ENCODE measurements around the gene GOLGA8S.
"Not testable (repeated sequence)": the region's sequence is repeated elsewhere in the genome, so short reads cannot be mapped to it uniquely, and the experiment has no call there.

Gene GOLGA8S, protein sequence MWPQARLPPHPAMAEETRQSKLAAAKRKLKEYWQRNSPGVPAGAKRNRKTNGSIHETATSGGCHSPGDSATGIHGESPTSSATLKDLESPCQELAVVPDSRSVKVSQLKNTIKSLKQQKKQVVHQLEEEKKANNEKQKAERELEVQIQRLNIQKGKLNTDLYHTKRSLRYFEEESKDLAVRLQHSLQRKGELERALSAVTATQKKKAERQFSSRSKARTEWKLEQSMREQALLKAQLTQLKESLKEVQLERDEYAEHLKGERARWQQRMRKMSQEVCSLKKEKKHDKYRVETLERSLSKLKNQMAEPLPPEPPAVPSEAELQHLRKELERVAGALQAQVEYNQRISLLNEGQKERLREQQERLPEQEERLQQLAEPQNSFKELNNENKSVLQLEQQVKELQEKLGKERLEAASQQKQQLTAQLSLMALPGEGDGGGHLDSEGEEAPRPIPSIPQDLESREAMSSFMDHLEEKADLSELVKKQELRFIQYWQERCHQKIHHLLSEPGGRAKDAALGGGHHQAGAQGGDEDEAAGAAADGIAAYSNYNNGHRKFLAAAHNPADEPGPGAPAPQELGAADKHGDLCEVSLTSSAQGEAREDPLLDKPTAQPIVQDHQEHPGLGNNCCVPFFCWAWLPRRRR

DNA sequence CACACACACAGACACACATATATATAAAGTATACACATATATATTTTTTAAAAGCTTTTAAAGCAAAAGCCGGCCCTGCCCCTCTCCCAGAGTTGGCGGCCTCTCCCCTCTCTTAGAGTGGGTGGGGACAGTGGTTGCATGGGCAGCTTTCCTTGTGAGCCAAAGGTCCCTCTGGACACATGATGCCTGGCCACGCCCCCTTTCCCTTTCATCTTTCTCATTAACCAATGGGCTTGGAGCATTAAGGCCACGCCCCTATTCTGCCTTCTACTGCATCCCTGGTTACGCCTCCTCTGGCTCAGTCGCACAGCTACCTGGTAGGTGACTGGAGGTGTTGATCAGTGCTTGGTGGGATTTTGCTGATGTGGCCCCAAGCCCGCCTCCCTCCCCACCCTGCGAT is at the start of gene GOLGA8S:
Gene GOLGA8S, plus strand, starts transcription at position 301 of the 400 bp plus-strand sequence. Its CDS starts 62 bp downstream, at position 363.
- DNase-seq = not testable (repeated sequence)

DNA sequence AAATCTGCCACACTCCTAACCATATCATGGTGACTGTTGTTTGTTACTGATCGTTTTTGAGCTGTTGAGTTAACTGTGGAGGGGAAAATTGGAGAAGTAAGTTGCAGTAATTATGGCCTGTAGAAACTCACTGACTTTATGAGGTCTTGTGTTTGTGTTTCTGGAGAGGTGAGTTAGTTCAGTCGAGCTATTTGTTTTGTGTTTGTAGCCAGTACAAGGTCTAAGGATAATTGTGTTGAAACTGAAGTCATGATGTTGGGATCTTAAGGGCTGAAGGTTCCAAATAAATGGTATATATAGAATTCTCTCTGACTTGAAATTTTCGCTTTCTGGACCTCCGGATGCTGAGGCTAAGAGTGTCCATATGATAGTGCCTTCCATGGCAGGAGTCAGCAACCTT is 49.7 kb upstream of the GOLGA8S start:
- not testable (repeated sequence) for DNase-seq

DNA sequence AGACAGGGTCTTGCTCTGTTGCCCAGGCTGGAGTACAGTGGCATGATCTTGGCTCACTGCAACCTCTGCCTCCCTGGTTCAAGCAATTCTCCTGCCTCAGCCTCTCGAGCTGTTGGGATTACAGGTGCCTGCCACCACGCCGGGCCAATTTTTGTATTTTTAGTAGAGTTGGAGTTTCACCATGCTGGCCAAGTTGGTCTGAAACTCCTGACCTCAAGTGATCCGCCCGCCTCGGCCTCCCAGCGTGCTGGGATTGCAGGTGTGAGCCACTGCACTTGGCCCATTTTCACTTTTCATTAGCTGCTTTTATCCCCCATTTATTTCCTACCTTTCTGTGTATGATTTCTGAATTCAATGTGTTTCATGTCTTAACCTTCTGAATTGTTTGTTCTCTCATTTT is 48.6 kb upstream of the GOLGA8S start:
- not testable (repeated sequence) for DNase-seq

DNA sequence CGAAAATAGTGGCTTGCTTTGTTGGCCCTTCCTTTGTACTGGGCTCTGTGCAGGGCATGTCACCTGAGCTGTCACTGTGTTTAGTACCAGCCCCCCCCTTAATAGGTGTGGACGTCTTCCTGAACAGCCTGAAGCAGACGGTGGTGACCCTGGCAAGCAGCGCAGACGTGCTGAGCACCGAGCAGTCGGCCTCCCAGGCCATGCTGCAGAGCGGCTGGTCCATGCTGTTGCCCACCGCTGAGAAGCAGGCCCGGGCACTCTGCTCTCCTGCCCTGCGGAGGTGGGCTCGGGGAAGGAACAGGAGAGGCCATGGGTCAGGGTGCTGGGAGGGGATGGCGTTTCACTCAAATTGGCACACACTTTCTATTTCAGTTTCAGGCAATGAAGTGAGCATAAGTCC is 43.3 kb upstream of the GOLGA8S start:
- not testable (repeated sequence) for DNase-seq

DNA sequence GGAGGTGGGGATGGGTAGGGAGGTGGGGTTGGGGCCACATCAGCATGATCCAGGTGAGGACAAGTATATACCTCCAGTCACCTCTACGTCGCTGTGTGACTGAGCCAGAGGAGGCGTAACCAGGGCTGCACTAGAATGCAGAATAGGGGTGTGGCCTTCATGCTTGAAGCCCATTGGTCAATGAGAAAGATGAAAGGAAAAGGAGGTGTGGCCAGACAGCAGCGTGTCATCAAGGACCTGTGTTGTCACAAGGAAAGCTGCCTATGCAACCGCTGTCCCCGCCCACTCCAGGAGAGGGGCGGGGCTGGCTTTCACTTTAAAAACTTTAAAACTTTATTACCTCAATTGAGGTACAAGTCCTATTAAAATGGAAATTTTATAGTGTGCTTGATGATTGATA is 20.5 kb upstream of the GOLGA8S start, which contains the start of gene GOLGA6L26:
Gene GOLGA6L26, minus strand, starts transcription at position 101 of the 400 bp plus-strand sequence. Its CDS starts 61 bp downstream, at position 40.
- not testable (repeated sequence) for DNase-seq

DNA sequence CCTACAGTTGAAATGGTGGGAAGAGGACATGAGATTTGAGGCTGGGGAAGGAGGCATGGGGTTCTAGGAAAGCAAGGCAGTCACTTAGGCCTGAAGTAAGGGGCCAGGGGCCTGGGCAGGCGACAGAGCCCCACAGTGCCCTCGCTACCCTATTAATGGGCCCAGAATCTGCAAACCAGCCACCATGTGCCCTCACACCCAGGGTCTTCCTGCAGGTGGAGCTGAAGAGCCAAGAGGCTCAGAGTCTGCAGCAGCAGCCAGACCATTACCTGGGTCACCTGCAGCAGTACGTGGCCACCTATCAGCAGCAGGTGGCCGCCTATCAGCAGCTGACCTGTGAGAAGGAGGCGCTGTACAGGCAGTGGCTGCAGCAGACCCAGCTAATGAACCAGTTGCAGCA is 8.1 kb downstream of the GOLGA8S start:
- not testable (repeated sequence) for DNase-seq

DNA sequence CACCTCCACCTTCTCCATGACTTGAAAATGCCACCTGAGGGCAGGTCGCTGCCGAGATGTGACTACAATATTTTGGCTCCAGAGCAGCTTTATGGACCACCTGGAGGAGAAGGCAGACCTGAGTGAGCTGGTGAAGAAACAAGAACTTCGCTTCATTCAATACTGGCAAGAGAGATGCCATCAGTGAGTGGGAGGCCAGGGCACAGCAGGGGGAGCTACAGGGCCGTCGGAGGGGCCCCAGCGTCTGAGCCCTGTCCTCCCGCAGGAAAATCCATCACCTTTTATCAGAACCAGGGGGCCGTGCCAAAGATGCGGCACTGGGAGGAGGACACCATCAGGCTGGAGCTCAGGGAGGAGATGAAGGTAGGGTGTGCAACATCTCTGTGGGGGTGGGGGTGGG is 9.7 kb downstream of the GOLGA8S start:
- not testable (repeated sequence) for DNase-seq

DNA sequence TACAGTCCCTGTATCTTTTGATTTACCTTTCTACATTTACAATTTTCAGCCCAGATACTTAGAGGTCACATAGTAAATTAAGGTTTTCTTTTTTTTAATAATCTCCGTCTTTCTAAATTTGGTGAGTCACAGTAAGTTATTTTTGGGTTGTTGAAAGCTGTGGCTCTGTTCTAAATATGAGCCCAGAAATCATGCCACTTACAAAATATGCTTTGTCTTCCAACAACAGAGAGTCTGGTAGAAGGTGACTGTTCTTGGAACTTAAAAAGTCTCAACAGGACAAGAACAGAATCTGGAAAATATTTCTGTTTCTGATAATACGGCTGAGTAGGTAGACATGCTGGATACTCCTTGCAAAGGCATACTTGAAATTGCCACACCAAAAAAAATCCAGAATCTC is 16.0 kb downstream of the GOLGA8S start:
- no peak for DNase-seq

DNA sequence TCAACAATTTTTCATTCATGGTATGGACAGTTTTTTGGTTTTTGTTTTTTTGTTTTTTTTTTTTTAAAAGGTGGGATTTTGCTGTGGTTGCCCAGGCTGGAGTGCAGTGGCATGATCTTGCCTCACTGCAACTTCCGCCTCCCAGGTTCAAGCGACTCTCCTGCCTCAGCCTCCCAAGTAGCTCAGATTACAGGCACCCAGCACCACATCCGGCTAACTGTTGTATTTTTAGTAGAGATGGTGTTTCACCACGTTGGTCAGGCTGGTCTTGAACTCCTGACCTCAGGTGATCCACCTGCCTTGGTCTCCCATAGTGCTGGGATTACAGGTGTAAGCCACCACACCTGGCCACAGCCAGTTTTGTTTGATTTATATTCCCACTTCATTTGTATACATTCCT is 16.6 kb downstream of the GOLGA8S start:
- not testable (repeated sequence) for DNase-seq

DNA sequence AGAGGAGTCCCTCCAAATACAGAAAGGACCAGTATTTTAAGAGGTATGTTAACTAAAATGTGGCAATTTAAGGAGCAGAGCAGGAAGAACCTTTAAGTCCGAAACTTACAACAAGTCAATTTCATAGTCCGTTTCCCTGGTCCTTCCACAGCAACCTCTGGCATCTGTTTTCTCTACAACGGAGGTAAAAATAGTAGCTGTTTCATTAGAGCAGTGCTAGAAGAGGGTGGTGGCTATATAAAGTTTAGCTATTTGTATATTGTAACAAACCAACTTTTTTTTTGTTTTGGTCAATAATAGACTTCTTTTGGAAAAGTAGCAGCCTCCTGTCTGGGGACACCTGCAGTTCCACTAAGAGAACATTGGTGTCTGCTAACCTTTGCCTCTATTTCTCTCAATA is 17.3 kb downstream of the GOLGA8S start:
- not testable (repeated sequence) for DNase-seq

DNA sequence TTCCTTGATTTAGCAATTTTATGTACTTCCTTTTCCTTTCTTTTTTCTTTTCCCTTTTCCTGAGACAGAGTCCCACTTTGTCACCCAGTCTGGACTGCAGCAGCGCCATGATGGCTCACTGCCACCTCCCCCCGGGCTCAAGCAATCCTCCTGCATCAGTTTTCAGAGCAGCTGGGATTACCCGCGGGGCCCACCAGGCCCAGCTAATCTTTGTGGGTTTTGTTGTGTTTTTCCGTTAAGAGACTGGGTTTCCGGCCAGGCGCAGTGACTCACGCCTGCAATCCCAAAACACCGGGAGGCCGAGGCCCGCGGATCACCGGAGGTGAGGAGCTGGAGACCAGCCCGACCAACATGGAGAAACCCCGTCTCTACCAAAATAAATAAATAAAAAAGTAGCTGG is 17.7 kb downstream of the GOLGA8S start:
- no peak for DNase-seq

DNA sequence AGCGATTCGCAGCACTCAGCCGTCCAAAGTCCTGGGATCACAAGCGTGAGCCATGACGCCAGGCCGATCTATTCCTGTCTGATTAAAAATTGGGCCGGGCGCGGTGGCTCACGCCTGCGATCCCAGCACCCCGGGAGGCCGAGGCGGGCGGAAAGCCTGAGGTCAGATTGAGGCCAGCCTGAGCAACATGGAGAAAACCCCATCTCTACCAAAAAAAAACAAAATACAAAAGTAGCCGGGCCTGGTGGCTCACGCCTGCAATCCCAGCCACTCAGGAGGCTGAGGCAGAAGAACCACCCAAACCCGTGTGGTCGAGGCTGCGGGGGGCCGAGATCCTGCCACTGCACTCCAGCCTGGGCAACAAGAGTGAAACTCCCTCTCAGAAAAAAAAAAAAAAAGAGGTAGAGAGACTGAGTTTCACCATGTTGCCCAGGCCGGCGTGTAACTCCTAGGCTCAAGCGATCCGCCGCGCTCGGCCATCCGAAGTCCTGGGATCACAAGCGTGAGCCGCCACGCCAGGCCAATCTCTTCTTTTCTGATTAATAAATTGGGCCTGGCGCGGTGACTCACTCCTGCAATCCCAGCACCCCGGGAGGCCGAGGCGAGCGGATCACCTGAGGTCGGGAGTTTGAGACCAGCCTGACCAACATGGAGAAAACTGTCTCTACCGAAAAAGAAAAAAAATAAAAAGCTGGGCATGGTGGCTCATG is 18.5 kb downstream of the GOLGA8S start:
- not testable (repeated sequence) for DNase-seq

DNA sequence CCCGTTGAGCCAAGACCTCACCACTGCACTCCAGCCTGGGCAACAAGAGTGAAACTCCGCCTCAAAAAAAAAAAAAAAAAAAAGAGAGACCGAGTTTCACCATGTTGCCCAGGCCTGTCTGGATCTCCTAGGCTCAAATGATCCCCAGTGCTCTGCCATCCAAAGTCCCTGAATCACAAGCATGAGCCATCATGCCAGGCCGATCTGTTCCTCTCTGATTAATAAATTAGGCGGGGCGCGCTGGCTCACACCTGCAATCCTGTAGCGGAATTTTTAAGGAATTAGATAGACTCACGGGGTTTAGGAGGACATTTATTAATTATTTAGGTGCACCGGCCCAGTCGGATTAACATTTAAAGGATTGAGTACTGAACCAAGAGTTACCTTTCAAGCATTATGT is 19.7 kb downstream of the GOLGA8S start:
- not testable (repeated sequence) for DNase-seq

DNA sequence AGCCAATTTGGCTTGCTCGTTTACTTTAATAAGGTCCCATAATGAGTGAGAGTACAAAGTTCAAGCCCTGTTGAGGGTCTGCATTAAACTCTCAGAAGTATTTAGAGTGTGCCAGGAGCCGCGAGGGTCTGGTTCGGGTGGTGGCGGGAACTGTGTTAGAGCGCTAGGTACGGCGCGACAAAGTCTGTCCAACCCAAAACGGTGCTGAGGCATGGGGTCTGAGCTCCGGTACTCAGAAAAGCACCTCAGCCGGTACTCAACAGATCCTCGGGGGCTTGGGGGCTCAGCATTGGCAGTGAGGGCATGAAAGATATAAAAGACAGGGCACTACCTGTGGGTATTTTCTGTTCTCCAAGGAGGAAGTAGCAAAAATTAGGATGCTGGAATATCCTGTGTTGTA is 24.4 kb downstream of the GOLGA8S start:
- not testable (repeated sequence) for DNase-seq

DNA sequence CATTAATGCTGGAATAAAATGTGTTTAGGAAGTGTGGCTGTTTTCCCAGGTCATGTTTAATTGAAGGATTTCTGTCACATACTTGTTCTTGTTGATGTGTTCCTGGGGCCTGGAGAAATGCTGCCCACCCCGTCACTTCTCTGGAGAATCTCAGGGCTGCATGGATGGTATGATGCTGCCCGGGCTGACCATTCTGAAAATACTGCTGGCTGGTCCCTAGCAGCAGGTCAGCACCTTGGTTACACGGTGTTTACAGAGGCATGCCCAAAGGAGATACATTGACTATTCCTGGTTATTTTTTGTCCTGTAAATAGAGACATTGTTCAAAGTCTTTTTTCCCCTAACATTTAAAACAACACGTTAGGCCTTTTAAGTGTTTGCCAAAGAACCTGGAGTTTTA is 26.2 kb downstream of the GOLGA8S start:
- DNase-seq = not testable (repeated sequence)

DNA sequence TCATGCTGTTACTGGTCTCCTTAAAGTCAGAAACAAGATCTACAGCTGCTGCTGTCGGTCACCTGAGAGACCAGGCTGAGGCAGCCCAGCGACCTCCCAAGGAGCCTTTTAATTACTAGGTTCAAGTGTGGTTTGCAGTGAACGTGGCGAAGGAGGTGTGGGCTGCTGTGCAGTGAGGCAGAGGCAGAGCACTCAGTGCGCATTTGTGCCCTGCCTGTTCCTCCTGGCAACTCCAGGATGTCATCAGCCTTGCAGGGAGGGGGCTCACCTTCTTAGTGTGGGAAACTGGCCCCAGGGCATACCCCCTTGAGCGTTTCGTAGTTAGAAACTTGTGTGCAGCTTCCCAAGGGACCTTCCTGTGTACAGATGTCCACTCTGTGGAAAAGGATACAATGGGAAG is 26.6 kb downstream of the GOLGA8S start:
- not testable (repeated sequence) for DNase-seq

DNA sequence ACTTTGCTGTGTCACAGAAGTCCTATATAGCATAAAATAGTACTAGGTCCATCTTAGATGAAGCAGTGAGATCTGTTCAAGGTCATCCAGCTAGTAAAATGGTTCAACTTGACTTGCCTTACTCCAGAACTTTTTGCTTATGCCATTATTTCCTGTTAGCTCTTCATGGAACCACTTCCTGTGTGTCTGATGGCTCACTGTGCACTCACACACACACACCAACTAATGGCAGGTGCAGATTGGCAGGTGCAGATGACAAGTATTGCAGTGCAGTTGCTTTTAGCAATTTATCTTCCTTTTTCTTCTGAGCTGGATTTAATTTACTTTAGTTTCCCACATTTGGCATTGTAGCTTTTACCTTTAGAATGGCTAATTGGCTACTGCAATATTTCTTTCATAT is 29.8 kb downstream of the GOLGA8S start:
- no peak for DNase-seq

DNA sequence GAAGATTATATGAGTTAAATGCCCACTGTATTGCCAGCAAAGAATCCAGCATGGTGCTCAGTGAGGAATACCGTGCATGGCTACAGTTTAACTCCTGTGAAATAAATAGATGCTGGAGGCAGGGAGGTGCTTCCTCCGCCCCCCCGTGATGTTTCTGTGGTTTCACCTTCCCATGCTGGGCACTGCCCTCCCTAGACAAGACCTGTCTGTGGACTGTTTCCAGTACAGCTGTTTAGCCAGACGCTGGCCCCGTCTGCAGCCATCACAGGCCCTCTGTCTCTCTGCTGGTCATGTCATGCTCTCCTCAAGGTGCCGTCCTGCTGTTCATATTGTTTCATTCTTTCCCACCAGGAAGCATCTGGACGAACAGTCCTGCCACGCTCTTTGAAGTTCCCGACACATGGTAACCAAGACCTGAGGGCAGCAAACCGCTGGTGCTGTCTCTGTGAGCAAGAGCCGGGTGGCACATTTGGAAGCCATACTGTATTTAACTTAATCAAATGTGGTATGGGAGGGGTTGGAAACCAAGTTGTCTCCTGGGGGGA is 31.4 kb downstream of the GOLGA8S start:
- no peak for DNase-seq

DNA sequence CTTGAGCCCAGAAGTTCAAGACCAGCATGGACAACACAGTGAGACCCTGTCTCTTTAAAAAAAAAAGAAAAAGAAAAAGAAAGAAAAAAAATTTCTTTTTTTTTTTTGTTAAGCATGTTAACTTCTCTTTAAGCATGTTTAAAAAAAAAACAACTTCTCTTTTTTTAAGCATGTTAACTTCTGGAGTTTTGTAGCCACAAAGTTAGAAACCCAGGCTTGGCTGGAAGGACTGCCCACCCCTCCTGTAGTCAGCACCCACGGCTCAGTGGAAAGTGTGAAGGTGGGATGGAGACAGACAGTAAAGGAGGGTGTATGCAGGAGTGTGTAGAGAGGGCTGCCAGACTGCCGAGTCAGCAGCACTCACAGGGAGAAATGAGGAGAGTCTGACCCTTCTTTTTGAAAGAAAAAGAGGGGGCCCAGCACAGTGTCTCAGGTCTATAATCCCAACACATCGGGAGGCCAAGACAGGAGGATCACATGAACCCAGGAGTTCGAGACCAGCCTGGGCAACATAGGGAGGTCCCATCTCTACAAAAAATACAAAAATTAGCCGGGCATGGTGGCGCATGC is 33.2 kb downstream of the GOLGA8S start:
- DNase-seq = no peak

DNA sequence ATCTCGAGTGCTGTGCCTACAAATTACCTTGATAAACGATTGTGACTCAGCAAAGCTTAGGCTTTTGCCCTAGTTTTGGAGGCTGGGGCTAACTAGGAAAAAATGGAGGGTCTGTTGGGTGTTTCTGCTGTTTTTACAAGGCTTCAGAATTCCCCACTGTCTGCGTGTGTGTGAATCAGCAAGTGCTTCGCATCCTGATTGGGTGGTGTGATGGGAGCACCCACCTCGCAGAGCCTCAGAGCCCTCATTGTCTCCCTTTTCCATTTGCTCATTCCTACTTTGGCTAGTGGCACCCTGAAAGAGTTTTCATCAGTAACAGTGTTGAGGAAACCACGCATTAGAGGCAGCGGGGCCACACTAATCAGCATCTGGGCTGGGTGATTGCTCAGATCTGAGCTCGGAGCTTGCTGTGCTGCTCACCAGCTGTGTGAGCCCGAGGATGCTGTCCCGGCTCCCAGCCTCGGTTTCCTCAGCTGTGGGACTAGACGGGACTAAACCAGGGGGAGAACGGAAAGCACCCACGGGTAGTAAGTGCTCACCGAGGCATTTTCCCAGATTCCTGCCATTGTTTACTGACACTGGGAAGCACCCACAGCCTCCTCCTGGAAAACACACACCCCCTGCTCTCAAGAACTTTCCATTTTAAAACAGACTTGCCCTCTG is 40.6 kb downstream of the GOLGA8S start:
- no peak for DNase-seq

DNA sequence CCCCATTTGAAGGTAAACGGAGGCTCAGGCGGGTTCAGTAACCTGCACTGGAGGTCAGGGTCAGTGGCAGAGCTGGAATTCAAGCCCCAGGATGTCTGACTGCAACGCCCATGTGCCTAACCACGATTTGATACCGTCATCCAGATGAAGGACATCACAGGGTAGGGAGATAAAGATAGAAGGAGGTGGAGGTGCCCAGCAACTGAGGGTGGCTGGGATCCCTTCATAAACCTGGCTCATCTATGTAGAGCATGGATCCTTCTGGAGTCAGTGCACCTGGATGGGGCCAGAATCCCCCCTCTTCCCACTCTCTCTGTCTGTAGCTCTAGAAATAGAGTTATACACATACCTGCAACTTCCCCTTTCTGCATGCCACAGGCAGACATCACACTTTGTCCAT is 41.3 kb downstream of the GOLGA8S start:
- DNase-seq = no peak

DNA sequence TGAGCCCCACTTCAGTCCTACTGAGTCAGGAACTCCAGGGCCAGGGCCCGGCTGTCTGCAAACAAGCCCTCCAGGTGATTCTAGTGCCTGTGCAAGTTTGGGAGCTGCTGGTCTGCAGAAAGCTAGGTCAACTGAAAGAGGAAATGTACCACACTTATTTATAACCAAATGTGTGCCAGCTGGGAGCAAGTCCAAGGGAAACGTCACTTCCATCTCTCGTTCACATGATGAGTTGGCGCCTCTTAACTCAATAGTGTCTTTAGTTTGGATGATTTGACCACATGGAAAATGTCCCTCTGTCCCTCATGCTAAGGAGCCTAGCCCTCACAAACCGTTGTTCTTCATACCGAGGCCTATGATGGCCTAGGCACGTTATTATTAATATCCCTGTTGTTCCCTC is 43.2 kb downstream of the GOLGA8S start:
- DNase-seq = no peak

Measured in activated naive CD4-positive, alpha-beta T cell treated with Interleukin-2 at 50 U/mL for 16 hours (primary cell).